DMS79 treated with DMSO at 0.1 percent for 48 hours (cell line): ENCODE results near the gene DUT.

Source experiments
- DNase-seq: peaks from one replicate; lab custom pipeline; 2025; lab: John Stamatoyannopoulos, UW

The DUT gene

GRCh38 chr15:48371550-48371949, 40.3 kb downstream of the DUT start:
- DNase-seq: no peak

- no peak for DNase-seq
Measured at GRCh38 chr15:48371961-48372360, 40.7 kb downstream of the DUT start.

GRCh38 chr15:48373821-48374451, 42.7 kb downstream of the DUT start:
- DNase-seq: no peak

GRCh38 chr15:48374472-48374871, 43.2 kb downstream of the DUT start:
- DNase-seq: no peak

GRCh38 chr15:48375767-48376166, 44.5 kb downstream of the DUT start:
- DNase-seq: no peak

- no peak for DNase-seq
Measured at GRCh38 chr15:48380198-48380597, 49.0 kb downstream of the DUT start.

GRCh38 chr15:48381861-48382260, 50.6 kb downstream of the DUT start:
- DNase-seq: no peak

- no peak for DNase-seq
Measured at GRCh38 chr15:48383031-48383430, 51.8 kb downstream of the DUT start.

GRCh38 chr15:48384616-48385015, 53.4 kb downstream of the DUT start:
- DNase-seq: no peak

GRCh38 chr15:48385031-48385830, 54.0 kb downstream of the DUT start:
- DNase-seq: no peak

- DNase-seq: peak; percentile 12
Measured at GRCh38 chr15:48388016-48388851, 57.0 kb downstream of the DUT start.

- DNase-seq: no peak
Measured at GRCh38 chr15:48388910-48389309, 57.7 kb downstream of the DUT start.

- DNase-seq: no peak
Measured at GRCh38 chr15:48389691-48390143, 58.5 kb downstream of the DUT start.

GRCh38 chr15:48391950-48392349, 60.7 kb downstream of the DUT start:
- DNase-seq: no peak

GRCh38 chr15:48392356-48392755, 61.1 kb downstream of the DUT start:
- DNase-seq: no peak
